Nucleus accumbens (tissue), 56 donors: Measurements from ENCODE around the gene SPINK9.

Experiments
- DNase-seq, 56 donors: peaks; one replicate each; lab custom pipeline; 2025; lab: John Stamatoyannopoulos, UW

Gene SPINK9

DNA sequence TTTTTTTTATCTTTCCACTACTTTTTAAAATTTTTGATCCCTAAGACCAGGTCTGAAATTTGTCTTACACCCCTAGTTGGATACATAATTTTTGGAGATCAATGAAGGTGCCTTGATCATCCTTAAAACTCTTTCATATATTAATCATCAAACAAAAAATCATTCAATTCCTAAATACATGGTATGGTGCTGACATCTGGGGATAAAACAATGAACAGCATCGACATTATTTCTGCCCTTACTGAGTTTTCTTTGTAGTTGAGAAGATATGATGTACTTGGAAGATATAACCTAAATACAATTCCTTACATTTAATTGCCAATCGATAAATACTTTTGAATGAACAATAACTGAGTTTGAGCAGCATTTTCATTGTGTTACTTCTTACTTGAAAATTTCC, 18.3 kb downstream of the SPINK9 start:
- no peak for DNase-seq

DNA sequence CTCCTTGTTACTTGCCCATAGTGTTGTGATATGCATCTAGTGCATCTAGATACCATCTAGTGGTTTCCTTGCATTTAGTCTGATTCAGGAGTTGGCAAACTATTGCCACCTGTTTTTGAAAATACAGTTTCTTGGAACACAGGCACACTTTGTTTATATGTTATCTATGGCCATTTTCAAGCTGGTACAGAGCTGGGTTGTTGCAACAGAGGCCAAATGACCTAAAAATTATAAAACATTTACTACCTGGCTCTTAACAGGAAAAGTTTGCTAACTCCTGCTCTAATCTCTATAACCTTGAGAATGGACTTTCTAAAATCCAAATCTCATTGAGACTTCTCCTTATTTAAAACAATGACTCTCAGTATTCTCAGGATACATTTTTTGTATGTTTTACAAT, 29.0 kb downstream of the SPINK9 start:
- no peak for DNase-seq

DNA sequence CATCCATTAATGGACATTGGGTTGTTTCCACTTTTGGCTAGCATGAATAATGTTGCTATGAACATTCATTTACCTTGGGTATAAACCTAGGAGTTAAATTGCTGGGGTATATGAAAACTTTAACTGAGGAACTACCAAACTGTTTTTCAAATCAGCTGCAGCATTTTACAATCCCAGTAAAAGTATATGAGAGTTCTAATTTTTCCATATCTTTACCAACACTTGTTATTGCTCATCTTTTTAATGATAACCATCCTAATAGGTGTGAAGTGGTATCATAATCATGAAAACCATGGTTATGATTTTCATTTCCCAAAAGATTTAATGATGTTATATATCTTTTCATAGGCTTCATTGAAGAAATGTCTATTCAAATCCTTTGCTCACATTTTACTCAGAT, 32.9 kb downstream of the SPINK9 start:
- DNase-seq = no peak

DNA sequence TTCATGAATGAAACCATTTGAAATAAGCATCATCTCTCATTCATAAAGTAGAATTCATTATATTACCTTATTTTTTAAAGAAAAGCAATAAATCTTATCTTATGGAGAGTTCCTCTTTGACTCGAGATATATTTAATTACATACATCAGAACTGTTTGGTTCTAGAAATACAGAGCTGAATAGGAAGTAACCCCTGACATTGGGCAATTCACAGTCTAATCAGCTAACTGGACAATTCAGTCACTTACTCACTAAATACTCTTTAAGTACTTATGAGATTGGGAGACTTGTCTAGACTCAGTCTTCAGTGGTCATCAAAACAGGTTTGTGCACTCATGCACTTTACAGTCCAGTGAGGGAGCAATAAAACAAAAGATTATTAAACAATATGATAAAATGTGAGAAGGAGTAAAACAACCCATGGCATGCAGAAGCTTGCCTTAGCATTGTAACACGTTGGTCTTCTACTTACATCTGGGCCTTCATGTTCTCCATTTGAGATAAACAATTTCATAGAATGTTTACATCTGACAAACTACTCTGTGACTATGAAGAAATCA, 36.9 kb downstream of the SPINK9 start:
- no peak for DNase-seq

DNA sequence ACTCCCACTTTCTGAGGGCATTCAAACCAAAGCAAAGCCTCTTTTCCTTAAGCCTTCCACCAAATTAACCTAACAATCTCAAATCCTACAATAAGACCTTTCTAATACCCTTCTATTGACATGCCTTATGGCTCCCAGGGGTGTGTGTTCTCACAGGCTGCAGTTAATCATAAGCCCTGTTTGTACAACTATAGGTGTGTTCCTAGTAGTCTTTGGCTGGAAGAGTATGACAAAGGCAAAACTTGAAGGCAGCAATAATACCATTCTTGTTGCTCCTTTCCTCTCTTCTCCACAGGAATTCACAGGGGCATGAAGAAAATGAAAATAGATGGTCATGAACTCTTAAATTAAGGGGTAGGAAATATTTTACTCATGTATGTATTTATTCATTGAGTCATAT, 37.5 kb downstream of the SPINK9 start:
- DNase-seq = no peak

DNA sequence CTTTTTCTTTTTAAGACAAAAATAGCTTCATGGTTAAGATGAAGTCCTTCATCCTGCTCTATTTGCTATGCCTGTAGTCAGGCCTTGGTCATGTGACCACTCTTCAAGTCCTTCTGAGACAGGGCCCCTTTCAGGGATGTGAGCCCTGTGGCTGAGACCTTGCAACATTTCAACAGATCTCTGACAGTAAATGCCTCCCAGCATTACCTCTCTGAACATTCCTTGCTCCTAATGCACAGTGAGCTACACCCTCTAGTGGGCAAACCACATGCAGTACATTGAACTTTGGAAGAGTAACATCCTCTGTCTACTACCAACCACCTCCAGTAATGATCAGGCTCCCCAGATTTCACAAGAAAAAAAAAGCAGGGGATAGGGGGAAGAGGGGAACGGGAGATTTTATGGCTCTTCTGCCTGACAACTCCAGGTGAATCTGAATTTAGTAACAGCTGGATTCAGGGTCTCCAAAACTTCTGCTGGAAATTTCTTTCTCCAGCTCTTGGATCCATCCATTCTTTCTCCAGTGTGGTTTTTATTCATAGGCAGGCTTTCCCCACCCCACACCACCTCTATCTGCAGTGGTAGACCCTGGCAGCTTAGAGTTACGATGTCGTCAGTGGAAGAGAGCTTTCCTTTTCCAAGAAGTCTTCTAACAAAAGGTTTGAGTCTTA, 39.5 kb downstream of the SPINK9 start:
- DNase-seq = peak in 28 of 56 donors; percentile 0 to 42 (median 5)

DNA sequence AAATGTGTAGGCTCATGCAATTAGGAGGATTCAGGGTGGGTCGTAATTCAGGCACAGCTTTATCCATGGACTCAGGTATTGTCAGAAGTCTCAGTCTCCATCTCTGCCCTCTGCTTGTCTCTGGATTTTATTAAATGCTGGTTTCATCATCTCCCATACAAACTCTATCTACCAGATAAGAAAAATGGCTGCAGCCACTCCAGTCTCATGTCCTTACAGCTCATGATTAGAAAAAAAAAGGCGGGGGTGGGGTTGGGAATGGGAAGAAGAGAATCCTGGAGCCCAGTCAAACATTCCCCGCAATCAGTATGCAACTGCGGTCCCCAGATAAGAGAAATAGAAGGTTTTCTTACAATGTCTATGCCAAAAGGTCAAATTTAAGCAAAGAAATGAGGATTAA, 40.8 kb downstream of the SPINK9 start:
- DNase-seq = no peak

DNA sequence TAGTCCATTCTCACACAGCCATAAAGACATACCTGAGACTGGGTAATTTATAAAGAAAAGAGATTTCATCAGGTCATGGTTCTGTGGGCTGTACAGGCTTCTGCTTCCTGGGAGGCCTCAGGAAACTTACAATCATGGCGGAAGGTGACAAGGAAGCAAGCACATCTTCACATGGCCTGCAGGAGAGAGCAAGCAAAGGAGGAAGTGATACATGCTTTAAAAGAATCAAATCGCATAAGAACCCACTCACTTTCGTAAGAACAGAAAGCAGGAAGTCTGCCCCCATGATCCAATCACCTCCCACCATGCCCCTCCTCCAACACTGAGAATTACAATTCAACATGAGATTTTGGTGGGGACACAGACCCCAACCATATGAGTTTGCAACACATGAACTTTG, 43.3 kb downstream of the SPINK9 start:
- DNase-seq = no peak

DNA sequence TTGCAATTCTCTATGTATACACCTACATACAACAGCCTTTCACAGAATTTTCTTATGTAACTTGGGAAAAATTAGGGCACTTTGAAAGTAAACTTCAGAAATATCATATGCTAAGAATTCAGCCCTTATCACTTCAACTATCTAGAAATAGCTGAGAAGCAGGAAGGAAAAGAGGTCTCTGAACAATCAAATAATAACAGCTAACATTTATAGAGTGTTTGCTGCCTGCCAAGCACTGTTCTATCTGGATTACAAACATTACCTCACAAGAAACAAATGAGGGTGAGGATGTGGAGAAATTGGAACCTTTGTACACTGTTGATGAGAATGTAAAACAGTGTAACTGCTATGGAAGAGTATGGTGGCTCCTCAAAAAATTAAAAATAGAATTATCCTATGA, 44.0 kb downstream of the SPINK9 start:
- no peak for DNase-seq

DNA sequence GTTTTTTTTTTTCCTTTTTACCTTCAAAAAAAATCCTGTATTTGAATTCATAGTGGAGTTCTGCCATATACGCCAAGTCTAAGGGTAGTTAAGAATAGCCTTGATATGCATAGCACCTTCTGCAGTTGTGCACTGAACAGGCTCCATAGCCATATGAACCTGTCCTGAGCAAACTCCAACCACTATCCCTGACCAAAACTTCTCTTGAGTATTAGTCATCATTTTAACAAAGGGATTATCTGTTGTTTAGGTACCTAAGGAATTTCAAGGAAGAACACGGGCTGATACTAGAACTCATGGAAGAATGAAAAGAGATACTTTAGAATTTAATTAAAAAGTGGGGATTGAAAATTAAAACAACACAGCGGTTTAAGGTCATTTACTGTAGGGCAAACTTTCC, 46.5 kb downstream of the SPINK9 start:
- DNase-seq = no peak

DNA sequence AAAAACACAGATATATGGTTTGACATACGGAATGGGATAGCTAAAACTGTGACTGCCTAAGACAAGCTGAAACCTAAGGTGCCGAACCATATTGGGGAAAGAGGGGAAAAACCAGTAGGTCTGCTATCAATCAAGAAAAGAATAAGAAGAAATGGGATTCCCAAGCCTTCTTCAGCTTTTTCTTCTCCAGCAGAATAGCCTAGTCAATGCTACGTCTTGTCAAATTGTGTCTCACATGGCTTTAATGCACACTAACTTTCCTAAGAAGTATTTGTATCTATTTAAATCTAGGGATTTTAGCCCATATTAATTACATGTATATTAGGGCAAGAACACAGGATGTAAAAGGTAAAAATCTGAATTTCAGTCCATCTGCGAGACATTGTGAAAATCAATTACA, 47.6 kb downstream of the SPINK9 start:
- peak in 1 of 56 donors; percentile 1 for DNase-seq

DNA sequence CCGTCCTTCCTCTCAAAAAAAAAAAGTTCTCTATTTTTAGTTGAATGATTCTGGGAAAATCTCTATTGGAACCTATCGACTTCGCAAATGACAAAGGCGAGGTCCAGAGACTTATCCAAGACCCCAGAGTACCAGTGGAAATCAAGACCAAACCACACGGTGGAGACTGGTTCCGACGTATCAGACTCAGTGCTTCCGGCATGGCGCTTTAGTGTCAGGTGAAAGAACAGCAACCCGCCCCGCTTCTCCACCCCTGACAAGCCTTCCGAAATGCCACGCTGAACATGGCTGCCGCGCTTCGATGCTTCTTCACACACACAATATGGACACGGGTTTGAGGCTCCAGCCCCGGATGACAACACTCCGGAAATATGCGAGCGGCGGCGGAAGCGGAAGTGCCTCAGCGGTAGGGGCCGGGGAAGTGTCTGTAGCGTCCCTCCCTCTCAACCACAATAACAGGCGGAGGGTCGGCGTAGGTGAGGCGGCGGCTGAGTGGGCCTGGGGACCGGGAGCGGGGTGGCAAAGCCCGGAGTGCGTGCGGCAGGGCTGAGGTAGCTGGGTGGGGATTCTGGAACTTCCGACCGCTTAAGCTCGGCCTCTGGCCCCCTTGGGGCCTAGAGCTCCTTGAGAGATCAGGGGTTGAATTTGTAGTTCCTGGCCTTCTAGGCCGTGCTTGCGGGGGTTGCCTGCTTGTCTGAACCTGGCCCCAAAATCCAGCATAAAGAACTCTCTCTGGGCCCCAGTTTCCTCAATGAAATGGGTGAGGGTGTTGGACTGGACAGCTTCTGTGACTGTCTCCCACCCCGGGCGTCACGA, 48.4 kb downstream of the SPINK9 start, which contains the start of gene FBXO38:
FBXO38 (plus strand) TSS at position 395 of the 816 bp plus-strand sequence. CDS start 10,819 bp downstream, outside the sequence.
- DNase-seq = peak; percentile 60 to 98 (median 92)

DNA sequence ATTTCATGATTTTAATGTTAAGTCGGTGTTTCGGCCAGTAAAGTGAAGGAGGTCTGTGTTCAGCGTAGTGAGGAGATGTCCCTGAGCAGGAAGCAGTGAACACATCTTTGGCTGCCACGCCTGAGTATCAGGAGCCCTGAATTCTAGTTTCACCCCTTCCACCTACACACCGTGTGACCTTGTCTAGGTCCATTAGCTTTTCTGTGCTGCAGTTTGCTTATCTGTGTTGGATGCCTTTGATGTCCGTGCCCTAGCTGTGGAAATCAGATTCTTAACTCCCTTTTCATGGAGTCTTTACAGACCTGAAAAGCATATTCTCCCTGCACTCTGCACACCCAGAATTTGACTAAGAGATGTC, 49.0 kb downstream of the SPINK9 start:
- peak in 2 of 56 donors; percentile 26 to 35 for DNase-seq

DNA sequence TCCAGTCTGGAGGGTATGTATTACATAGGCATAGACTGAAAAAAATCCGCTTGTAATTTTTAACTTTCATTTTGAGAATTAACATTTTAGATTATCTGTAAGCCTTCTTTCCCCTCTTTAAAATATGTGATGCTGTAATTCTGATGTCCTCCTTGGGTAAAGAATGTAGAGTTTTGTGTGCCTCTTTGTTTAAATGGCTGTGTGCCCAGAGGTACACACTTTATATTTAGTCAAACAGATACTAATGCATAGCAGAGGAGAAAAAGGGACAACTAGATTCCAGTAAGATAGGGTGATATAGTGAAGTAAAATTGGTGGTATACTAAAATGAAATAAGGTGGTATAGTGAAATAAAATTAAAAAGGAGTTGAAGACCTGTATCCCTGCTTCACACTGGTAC, 49.7 kb downstream of the SPINK9 start:
- DNase-seq = no peak

DNA sequence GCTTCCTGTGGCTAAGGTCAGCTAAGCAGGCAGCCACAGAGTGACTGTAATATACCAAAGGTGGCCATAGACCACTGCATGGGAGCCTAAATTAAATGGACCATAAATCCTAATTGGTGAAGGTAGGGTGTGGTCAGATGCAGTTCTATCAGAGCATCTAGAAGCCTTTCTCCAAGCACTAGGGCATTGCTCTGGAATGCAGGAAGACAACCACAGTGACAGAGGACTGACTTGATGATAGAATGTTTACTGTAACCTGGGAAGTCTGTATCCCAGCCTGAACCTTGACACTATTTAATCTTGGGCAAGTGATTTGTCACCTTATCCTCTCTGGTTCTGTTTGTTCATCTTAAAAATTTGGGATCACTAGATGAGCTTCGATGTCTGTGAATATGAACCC, 50.7 kb downstream of the SPINK9 start:
- DNase-seq = no peak

DNA sequence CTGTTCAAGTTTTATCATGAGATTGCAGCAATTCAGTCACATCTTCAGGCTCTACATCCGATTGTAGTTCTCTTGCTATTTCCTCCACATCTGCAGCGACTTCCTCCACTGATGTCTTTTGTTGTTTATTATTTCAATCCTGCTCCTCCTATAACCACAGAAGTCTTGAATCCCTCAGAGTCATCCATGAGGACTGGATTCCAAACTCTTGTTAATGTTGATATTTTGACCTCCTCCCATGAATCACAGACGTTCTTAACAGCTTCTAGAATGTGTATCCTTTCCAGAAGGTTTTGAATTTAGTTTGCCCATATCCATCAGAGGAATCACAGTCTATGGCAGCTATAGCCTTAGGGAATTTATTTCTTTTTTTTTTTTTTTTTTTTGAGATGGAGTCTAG, 52.0 kb downstream of the SPINK9 start:
- DNase-seq = no peak

DNA sequence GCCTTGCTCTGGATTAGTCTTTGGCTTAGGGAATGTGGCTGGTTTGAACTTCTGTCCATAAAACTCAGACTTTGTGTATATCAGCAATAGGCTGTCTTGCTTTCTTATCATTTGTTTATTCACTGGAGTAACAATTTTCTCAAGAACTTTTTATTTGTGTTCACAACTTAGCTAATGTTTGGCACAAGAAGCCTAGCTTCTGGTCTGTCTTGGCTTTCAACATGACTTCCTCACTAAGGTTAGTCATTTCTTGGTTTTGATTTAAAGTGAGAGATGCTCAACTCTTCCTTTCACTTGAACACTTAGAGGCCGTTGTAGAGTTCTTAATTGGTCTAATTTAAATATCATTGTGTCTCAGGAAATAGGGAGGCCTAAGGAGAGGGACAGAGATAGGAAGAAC, 53.3 kb downstream of the SPINK9 start:
- no peak for DNase-seq
